LHCN-M2 (cell line): ENCODE results near the gene GUCD1. TPM values are rescaled to one million over a fixed set of nuclear protein-coding genes. Genes with fewer than 3 reads are reported as not detected.

Experiments used
- DNase-seq: peaks from one replicate; pipeline ENCODE4 v3.0.0-alpha.2; 2012; ENCODE audit warnings: low read depth
- total RNA-seq: library from RNA; depleted of rRNA; stranded (reverse); fragments of >200 nt; gene quantifications from 2 replicates; pipeline ENCODE4 v1.2.3, GENCODE V29; 2014; rRNA removed

GUCD1 gene
- total RNA-seq, 1 experiment from 2014 or later: 163 TPM

DNA sequence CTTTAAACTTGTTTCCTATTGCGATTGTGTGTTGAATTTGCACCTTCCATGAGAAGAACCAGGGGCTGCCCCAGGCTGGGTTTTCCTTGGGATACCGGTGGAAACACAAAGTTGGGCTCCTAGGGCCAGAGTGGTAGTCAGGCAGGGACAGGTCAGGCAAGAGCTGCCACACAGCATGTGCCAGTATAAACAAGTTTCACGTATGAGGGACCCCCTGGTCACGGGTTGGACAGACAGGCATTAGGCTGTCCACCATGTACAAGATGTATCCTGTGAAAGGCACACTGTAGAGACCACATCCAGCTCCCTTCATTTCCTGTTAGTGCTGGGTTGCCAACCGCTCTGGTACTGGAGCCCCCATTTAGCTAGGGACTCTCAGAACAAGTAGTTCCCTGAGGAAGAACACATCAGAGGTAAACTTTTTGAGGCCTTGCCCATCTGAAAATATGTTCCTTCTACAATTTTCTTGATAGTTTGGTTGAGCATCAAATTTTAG lies 51.0 kb downstream of the GUCD1 start:
- DNase-seq: no peak

- DNase-seq: peak; percentile 55
These were observed 51.6 kb downstream of the GUCD1 start for GRCh38 chr22:24503137-24503842.

DNA sequence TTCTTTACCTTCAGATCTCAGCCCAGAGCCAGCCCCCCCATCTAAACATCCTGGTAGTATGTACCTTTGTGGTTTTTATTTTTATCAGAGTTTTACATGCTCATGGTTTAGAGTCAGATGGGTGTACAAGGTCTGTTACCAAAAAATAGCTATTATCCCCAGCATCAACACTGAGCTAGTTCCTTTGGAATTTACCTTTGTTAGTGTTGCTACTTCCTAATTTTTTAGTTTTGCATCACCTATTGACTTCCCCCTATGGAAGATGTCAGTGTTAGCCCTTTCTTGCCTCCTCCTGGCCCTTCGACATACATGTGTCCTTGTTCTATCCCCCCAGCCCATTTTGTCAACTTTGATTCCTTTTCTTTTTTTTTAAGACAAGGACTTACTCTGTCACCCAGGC lies 52.4 kb downstream of the GUCD1 start:
- no peak for DNase-seq

- no peak for DNase-seq
These were observed 52.9 kb downstream of the GUCD1 start for GRCh38 chr22:24502034-24502433.

- no peak for DNase-seq
These were observed 53.5 kb downstream of the GUCD1 start for GRCh38 chr22:24501301-24502005.

GRCh38 chr22:24500277-24500820 lies 54.6 kb downstream of the GUCD1 start:
- no peak for DNase-seq

DNA sequence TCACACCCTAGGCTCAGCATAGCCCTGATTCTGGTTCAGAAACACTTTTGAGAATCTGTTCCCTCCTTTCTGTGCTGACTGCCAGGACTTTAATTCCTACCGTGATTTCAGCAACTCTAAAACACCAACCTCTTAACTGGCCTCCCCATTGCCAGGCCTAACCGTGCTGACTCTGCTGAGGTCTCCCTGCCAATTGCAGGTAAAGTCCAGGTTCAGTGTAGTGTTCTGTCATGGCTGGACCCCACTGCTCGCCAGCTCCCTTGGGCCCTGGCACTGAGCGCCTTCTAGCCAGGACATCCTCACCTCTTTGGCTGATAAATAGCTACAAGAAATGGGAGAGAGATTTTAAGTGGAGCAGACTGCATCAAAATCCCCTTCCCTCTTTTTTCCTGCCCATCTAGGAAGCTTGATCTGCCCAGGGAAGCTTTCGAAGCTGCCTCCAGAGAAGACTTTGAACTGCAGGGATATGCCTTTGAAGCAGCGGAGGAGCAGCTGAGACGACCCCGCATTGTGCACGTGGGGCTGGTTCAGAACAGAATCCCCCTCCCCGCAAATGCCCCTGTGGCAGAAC lies 55.1 kb downstream of the GUCD1 start:
- no peak for DNase-seq

- DNase-seq: no peak
These were observed 56.1 kb downstream of the GUCD1 start for GRCh38 chr22:24498824-24499223.

- no peak for DNase-seq
These were observed 57.1 kb downstream of the GUCD1 start for GRCh38 chr22:24497841-24498258.

- no peak for DNase-seq
These were observed 58.3 kb downstream of the GUCD1 start for GRCh38 chr22:24496661-24497060.

- no peak for DNase-seq
These were observed 58.7 kb downstream of the GUCD1 start for GRCh38 chr22:24496234-24496633.

GRCh38 chr22:24495365-24495675 lies 59.6 kb downstream of the GUCD1 start:
- no peak for DNase-seq

DNA sequence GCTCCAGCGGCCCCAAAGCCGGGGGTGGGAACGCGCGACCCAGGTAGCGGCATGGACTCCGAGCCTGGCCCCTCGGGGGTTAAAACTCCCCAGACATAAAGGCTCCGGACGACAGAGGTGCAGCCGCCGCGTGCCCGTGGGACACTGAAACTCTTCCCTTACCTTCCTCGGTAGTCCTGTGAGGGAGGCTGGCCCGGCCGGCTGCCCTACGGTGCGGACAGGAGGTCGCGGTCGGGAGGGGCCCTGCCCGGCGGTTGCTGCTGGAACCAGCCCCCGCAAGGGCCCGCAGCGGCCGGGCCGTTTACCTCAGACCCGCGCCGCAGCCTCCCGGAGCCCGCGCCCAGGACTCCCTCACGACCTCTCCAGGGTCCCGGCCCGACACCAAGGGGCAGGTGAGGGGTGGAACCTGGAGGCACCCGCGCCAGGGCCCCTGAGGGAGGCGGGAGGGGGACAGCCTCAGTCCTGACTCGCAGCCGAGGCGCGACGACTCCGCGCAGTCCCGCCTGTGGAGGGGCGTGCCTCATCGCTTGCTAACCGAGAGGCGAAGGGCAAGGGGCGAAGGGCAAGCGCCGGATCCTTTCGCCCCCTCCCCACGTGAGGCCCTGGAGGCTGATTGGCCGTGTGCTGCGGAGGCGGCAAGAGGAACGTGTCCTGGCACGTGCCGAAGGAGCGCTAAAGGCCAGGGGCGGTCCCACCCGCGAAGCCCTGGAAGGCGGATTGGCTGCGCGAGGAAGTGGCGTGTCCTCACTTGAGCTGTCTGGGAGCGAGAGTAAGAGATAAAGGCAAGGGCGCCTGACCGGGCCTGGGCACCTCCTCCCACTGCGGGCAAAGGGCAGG lies 60.2 kb downstream of the GUCD1 start, which contains the start of gene UPB1:
TSS of gene UPB1 (plus strand) at position 805 of the 837 bp plus-strand sequence. CDS start 72 bp downstream, outside the sequence.
- no peak for DNase-seq

DNA sequence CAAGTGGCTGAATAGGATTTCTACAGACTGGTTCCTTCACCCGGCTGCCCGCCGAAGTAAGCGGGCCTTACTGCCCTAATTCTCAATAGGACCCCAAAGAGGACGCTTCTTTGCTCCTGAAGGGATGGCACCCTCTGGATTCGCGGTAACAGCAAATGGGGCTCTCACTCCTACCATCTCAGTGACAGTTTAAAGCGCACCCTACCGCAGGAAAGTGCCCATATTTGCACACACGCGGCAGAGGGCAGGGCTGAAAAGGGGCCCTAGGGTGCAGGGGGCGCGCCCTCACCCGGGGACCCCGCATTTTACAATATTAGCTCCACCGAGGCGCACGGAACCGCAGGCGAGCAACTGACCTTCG lies 60.8 kb downstream of the GUCD1 start:
- DNase-seq: no peak

DNA sequence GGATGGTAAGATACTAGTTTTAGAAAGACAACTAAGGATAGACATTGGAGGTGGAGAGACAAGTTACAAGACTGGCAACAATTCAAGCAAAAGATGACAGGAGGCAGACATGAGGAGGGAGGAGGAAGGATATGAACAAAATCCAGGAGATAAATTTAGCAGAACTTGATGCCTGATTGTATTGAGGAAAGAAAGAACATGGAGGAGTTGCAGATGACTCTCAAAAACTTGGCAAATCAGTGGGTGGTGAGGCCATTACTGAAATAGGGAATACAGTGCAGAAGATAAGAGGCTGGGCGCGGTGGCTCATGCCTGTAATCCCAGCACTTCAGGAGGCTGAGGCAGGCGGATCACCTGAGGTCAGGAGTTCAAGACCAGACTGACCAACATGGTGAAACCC lies 62.5 kb downstream of the GUCD1 start:
- no peak for DNase-seq

Other genes with a start within 250 kb of the GUCD1 start
- 0.06 and 0.92 TPM in 2 replicates for gene ADORA2A, start 127.5 kb downstream of the GUCD1 start, total RNA-seq
- not detected in 2 replicates for gene UPB1, start 59.8 kb downstream of the GUCD1 start, total RNA-seq
- 133 TPM in 2 replicates for gene SNRPD3, start 861 bp upstream of the GUCD1 start, total RNA-seq
- 6.0 and 7.2 TPM in 2 replicates for gene LRRC75B, start 37.9 kb upstream of the GUCD1 start, total RNA-seq
- 1.1 and 2.5 TPM in 2 replicates for gene GGT1, start 48.1 kb upstream of the GUCD1 start, total RNA-seq
- not detected in 2 replicates for gene PIWIL3, start 219.6 kb upstream of the GUCD1 start, total RNA-seq